ENCODE measurements around the gene NT5C1B. TPM values are rescaled to one million over a fixed set of nuclear protein-coding genes. Genes with fewer than 3 reads are reported as not detected.

The NT5C1B gene
- total RNA-seq, 4 donors from 2014 or later, result not detected

DNA sequence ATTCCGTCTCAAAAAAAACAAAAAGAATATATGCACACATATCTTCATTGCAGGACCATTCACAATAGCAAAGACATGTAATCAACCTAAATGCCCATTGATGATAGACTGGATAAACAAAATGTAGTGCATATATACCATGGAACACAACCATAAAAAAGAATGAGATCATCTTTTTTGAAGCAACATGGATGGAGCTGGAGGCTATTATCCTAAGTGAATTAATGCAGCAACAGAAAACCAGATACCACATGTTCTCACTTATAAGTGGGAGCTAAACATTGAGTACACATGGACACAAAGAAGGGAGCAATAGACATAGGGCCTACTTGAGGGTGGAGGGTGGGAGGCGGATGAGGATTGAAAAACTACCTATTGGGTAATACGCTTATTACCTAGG, 8.8 kb downstream of the NT5C1B start:
- no peak overlapping the region for H3K4me3 ChIP-seq

GRCh38 chr2:18578033-18578432, 11.3 kb downstream of the NT5C1B start:
- no peak for DNase-seq
- no peaks in the 10 kb centered on the region for H3K9me3 ChIP-seq
- TF ChIP-seq EP300 (IDR thresholded peaks at IDR 0.05; ENCODE audit: low read depth), result no peak
- no peak for TF ChIP-seq POLR2A (IDR thresholded peaks at IDR 0.05)
- TF ChIP-seq, protein P1, sequence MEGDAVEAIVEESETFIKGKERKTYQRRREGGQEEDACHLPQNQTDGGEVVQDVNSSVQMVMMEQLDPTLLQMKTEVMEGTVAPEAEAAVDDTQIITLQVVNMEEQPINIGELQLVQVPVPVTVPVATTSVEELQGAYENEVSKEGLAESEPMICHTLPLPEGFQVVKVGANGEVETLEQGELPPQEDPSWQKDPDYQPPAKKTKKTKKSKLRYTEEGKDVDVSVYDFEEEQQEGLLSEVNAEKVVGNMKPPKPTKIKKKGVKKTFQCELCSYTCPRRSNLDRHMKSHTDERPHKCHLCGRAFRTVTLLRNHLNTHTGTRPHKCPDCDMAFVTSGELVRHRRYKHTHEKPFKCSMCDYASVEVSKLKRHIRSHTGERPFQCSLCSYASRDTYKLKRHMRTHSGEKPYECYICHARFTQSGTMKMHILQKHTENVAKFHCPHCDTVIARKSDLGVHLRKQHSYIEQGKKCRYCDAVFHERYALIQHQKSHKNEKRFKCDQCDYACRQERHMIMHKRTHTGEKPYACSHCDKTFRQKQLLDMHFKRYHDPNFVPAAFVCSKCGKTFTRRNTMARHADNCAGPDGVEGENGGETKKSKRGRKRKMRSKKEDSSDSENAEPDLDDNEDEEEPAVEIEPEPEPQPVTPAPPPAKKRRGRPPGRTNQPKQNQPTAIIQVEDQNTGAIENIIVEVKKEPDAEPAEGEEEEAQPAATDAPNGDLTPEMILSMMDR (IDR thresholded peaks at IDR 0.05), result no peak
- H3K4me3 ChIP-seq, result no peak overlapping the region
- H3K27me3 ChIP-seq, result no peaks in the 10 kb centered on the region
- H3K27ac ChIP-seq, result no peak overlapping the region
- H3K4me1 ChIP-seq, result no peaks in the 10 kb centered on the region
- no peaks in the 10 kb centered on the region for H3K36me3 ChIP-seq
- intact Hi-C loops (cut with DNase I; ENCODE audit: low total_unique reads), result no loop called here
- in situ Hi-C loops (cut with MboI; ENCODE audit: low pct_ligation_motif_present in 1 of 4, low pct_unique_long_range_greater_than_20kb in 1 of 4, low sequenced_read_pairs in 3 of 4), result no loop called here

More for the DNA sequence above, 8.8 kb downstream of the NT5C1B start:
- H3K9me3 ChIP-seq, result no peaks in the 10 kb centered on the region
- 97 to 100% methylated on average over 2 to 3 of the region's 3 CpGs for WGBS, 2 donors (ENCODE audit: low coverage in 1 of 2)
- DNase-seq, result no peak
- H3K27me3 ChIP-seq, result no peaks in the 10 kb centered on the region
- no peak overlapping the region for H3K27ac ChIP-seq
- no peaks in the 10 kb centered on the region for H3K4me1 ChIP-seq
- in situ Hi-C loops (cut with MboI; ENCODE audit: low pct_ligation_motif_present in 1 of 4, low pct_unique_long_range_greater_than_20kb in 1 of 4, low sequenced_read_pairs in 3 of 4) (no loop called here), intact Hi-C loops (cut with DNase I; ENCODE audit: low total_unique reads) (no loop called here)
- H3K36me3 ChIP-seq, result no peaks in the 10 kb centered on the region
- no peak for TF ChIP-seq EP300 (IDR thresholded peaks at IDR 0.05; ENCODE audit: low read depth)
- TF ChIP-seq, protein P1 (IDR thresholded peaks at IDR 0.05), result no peak
- TF ChIP-seq POLR2AphosphoS5 (IDR thresholded peaks at IDR 0.05), result no peak
- TF ChIP-seq POLR2A (IDR thresholded peaks at IDR 0.05), result no peak

- in situ Hi-C loops (cut with MboI; ENCODE audit: low pct_ligation_motif_present in 1 of 4, low pct_unique_long_range_greater_than_20kb in 1 of 4, low sequenced_read_pairs in 3 of 4) (no loop called here), intact Hi-C loops (cut with DNase I; ENCODE audit: low total_unique reads) (no loop called here)
- no peak overlapping the region for H3K27ac ChIP-seq
- peaks cover 0 to under 1% (median 0%) of the 10 kb centered on the region in 4 donors for H3K4me1 ChIP-seq
- DNase-seq, result no peak
- peaks cover 0 to 4% (median 0%) of the 10 kb centered on the region in 4 donors for H3K36me3 ChIP-seq
- no peak for TF ChIP-seq POLR2AphosphoS5 (IDR thresholded peaks at IDR 0.05)
- TF ChIP-seq POLR2A (IDR thresholded peaks at IDR 0.05), result no peak
- no peak for TF ChIP-seq EP300 (IDR thresholded peaks at IDR 0.05; ENCODE audit: low read depth)
- TF ChIP-seq, protein P1 (IDR thresholded peaks at IDR 0.05), result no peak
- H3K4me3 ChIP-seq, result no peak overlapping the region
- H3K9me3 ChIP-seq, result peaks cover 0 to 8% of the 10 kb centered on the region in 2 donors
- WGBS, 2 donors (ENCODE audit: low coverage in 1 of 2), result 53 to 73% methylated on average over 1 of the region's 1 CpG
- H3K27me3 ChIP-seq, result no peaks in the 10 kb centered on the region
Measured at GRCh38 chr2:18566145-18566769, 23.1 kb downstream of the NT5C1B start.

GRCh38 chr2:18560797-18561085, 28.6 kb downstream of the NT5C1B start:
- DNase-seq, result no peak
- intact Hi-C loops (cut with DNase I; ENCODE audit: low total_unique reads), result no loop called here
- no peak for TF ChIP-seq POLR2A (IDR thresholded peaks at IDR 0.05)
- TF ChIP-seq, protein P1 (IDR thresholded peaks at IDR 0.05), result no peak
- no peak for TF ChIP-seq EP300 (IDR thresholded peaks at IDR 0.05; ENCODE audit: low read depth)
- TF ChIP-seq POLR2AphosphoS5 (IDR thresholded peaks at IDR 0.05), result no peak
- Histone ChIP-seq H3K36me3 (peaks cover 0 to 4% (median 0%) of the 10 kb centered on the region in 4 donors), H3K27ac (peak overlapping the region; percentile 99), H3K9me3 (peaks cover 0 to 8% of the 10 kb centered on the region in 2 donors), H3K27me3 (no peaks in the 10 kb centered on the region), H3K4me1 (peaks cover 0 to 29% (median 13%) of the 10 kb centered on the region in 4 donors), H3K4me3 (peak overlapping the region; percentile 83 to 98 (median 96))
- WGBS, 2 donors (ENCODE audit: low coverage in 1 of 2), result 0 to 2% methylated on average over 1 to 3 of the region's 3 CpGs
- in situ Hi-C loops (cut with MboI; ENCODE audit: low pct_ligation_motif_present in 1 of 4, low pct_unique_long_range_greater_than_20kb in 1 of 4, low sequenced_read_pairs in 3 of 4), result no loop called here

Measured in transverse colon (tissue), 4 donors.